ENCODE results near the gene FLNB.
A peak's percentile ranks its signal among the peaks of the same experiment; 100 is the strongest.

Gene FLNB

GRCh38 chr3:58168498-58168897 lies 160.3 kb downstream of the FLNB start:
- H3K9me3 ChIP-seq (ENCODE audit: severe bottlenecking), result no peaks in the 10 kb centered on the region
- ATAC-seq (ENCODE audit: low read depth), result no peak
- DNase-seq (ENCODE audit: low spot score), result no peak
- peaks cover 83% of the 10 kb centered on the region for H3K36me3 ChIP-seq (ENCODE audit: low read depth)
- no peak for TF ChIP-seq CTCF (IDR thresholded peaks at IDR 0.05; ENCODE audit: poor library complexity, severe bottlenecking)
- no peaks in the 10 kb centered on the region for H3K4me1 ChIP-seq (ENCODE audit: insufficient read depth, poor library complexity, severe bottlenecking)
- H3K27me3 ChIP-seq (ENCODE audit: insufficient read depth, poor library complexity, severe bottlenecking), result no peaks in the 10 kb centered on the region
- H3K4me3 ChIP-seq (ENCODE audit: severe bottlenecking), result no peak overlapping the region
- H3K27ac ChIP-seq (ENCODE audit: poor library complexity, severe bottlenecking), result peak overlapping the region; percentile 2

- Histone ChIP-seq H3K36me3 (ENCODE audit: low read depth) (peaks cover 74% of the 10 kb centered on the region), H3K27me3 (ENCODE audit: insufficient read depth, poor library complexity, severe bottlenecking) (no peaks in the 10 kb centered on the region), H3K9me3 (ENCODE audit: severe bottlenecking) (no peaks in the 10 kb centered on the region), H3K4me3 (ENCODE audit: severe bottlenecking) (no peak overlapping the region), H3K4me1 (ENCODE audit: insufficient read depth, poor library complexity, severe bottlenecking) (peaks cover 4% of the 10 kb centered on the region), H3K27ac (ENCODE audit: poor library complexity, severe bottlenecking) (no peak overlapping the region)
- no peak for ATAC-seq (ENCODE audit: low read depth)
- no peak for TF ChIP-seq CTCF (IDR thresholded peaks at IDR 0.05; ENCODE audit: poor library complexity, severe bottlenecking)
- DNase-seq (ENCODE audit: low spot score), result no peak
These were observed 161.1 kb downstream of the FLNB start for GRCh38 chr3:58169371-58169770.

- H3K9me3 ChIP-seq (ENCODE audit: severe bottlenecking), result no peaks in the 10 kb centered on the region
- TF ChIP-seq CTCF (IDR thresholded peaks at IDR 0.05; ENCODE audit: poor library complexity, severe bottlenecking), result no peak
- no peak for ATAC-seq (ENCODE audit: low read depth)
- H3K36me3 ChIP-seq (ENCODE audit: low read depth), result peaks cover 64% of the 10 kb centered on the region
- H3K4me1 ChIP-seq (ENCODE audit: insufficient read depth, poor library complexity, severe bottlenecking), result peaks cover 12% of the 10 kb centered on the region
- H3K27me3 ChIP-seq (ENCODE audit: insufficient read depth, poor library complexity, severe bottlenecking), result no peaks in the 10 kb centered on the region
- no peak overlapping the region for H3K27ac ChIP-seq (ENCODE audit: poor library complexity, severe bottlenecking)
- H3K4me3 ChIP-seq (ENCODE audit: severe bottlenecking), result no peak overlapping the region
- no peak for DNase-seq (ENCODE audit: low spot score)
These were observed 162.2 kb downstream of the FLNB start for GRCh38 chr3:58170376-58170775.

GRCh38 chr3:58171126-58171525 lies 162.9 kb downstream of the FLNB start:
- TF ChIP-seq CTCF (IDR thresholded peaks at IDR 0.05; ENCODE audit: poor library complexity, severe bottlenecking), result no peak
- DNase-seq (ENCODE audit: low spot score) (no peak), ATAC-seq (ENCODE audit: low read depth) (no peak)
- H3K27me3 ChIP-seq (ENCODE audit: insufficient read depth, poor library complexity, severe bottlenecking), result no peaks in the 10 kb centered on the region
- H3K4me3 ChIP-seq (ENCODE audit: severe bottlenecking), result no peak overlapping the region
- no peaks in the 10 kb centered on the region for H3K9me3 ChIP-seq (ENCODE audit: severe bottlenecking)
- no peak overlapping the region for H3K27ac ChIP-seq (ENCODE audit: poor library complexity, severe bottlenecking)
- H3K36me3 ChIP-seq (ENCODE audit: low read depth), result peaks cover 57% of the 10 kb centered on the region
- peaks cover 18% of the 10 kb centered on the region for H3K4me1 ChIP-seq (ENCODE audit: insufficient read depth, poor library complexity, severe bottlenecking)

- H3K27ac ChIP-seq (ENCODE audit: poor library complexity, severe bottlenecking), result peak overlapping the region; percentile 67
- H3K4me1 ChIP-seq (ENCODE audit: insufficient read depth, poor library complexity, severe bottlenecking), result peaks cover 29% of the 10 kb centered on the region
- H3K4me3 ChIP-seq (ENCODE audit: severe bottlenecking), result no peak overlapping the region
- peaks cover 36% of the 10 kb centered on the region for H3K36me3 ChIP-seq (ENCODE audit: low read depth)
- no peaks in the 10 kb centered on the region for H3K9me3 ChIP-seq (ENCODE audit: severe bottlenecking)
- H3K27me3 ChIP-seq (ENCODE audit: insufficient read depth, poor library complexity, severe bottlenecking), result no peaks in the 10 kb centered on the region
- no peak for ATAC-seq (ENCODE audit: low read depth)
- no peak for TF ChIP-seq CTCF (IDR thresholded peaks at IDR 0.05; ENCODE audit: poor library complexity, severe bottlenecking)
- no peak for DNase-seq (ENCODE audit: low spot score)
These were observed 164.9 kb downstream of the FLNB start for GRCh38 chr3:58173029-58173668.
